HG03520 (cell line): ENCODE measurements around the gene FAM53B.
A peak's percentile ranks its signal among the peaks of the same experiment; 100 is the strongest.

Experiments used
- ATAC-seq: cut with Tn5 transposase; IDR thresholded peaks from one replicate; pipeline ENCODE4 v1.9.1; 2021; ENCODE audit warnings: mild to moderate bottlenecking, moderate library complexity; ENCODE audit not compliant: unreplicated experiment

FAM53B gene

DNA sequence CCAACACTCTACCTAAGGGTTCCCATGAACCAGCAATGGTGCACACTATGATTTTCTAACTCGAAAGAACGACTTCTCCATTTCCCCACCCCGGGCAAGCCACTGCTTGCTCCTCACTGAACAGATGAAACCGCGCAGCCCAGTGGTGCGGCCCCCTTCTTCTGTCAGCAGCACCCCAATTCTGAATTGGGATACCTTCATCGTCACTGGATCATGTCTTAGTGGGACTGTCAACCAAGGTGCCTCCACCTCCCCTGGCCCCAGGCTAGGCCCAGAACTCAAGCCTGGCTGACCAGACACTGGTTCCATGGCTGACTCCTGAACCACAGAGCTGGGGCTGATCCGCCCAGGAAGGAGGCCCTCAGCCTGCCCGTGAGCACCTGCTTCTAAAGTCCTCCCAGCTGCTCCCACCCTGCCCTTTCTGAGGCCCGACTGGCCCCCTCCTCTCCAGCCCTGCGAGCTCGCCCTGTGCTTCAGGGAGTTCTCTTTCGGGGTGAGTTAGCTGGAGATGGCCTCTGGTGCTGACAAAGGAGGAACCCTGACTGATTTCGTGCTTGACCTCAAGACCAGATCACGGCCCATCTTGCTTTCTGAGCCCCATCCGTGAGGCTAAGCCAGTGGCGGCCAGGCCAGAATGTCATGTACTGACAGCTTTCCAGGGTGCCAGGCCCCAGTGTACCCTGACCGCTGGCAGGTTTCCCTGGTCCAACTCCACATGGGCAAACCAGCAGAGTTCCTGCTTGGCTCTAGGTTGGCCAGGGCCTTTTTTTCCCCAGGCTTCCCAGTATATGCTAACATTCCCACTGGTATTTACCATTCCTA lies 44.5 kb downstream of the FAM53B start:
- no peak for ATAC-seq

DNA sequence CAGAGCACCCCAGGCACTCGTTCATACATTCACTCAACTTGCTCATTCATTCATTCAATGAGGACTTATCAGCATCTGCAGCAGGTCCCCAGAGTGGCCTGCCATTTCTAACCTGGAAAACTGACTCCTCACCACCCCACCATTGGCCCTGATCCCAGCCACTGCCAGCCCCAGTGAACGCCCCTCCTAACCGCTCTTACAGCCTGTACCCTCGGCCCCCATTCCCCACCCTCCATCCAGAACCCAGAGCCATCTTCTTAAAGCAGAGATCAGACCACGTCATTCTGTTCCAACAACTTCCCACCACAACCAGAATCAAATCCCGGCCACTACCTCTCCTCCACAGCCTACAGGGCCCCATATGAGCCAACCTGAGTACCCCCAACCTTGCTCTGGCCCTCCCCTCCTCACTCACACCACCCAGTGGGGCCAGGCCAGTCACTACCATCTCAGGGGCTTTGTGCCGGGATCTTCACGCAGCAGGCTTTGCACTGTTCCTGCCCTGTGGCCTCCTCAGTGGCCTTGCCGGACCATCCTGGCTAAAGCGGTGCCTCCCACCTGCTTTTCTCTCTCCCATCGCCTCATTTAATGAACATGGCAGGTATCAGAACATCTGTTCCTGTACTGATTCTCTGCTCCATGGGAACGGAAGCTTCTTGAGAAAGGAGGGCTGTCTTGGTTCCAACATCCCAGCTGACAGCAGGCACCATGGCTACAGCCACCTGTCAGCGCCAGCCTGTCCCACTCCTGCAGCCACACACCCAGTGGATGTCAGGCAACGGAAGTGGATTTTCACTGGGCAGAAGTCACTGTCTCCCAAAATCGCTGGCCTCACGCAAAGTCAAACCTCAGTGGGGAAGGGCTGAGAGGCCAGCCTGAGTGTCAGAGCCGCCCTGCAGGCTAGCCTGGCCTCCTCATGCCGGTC lies 45.4 kb downstream of the FAM53B start:
- ATAC-seq = no peak

DNA sequence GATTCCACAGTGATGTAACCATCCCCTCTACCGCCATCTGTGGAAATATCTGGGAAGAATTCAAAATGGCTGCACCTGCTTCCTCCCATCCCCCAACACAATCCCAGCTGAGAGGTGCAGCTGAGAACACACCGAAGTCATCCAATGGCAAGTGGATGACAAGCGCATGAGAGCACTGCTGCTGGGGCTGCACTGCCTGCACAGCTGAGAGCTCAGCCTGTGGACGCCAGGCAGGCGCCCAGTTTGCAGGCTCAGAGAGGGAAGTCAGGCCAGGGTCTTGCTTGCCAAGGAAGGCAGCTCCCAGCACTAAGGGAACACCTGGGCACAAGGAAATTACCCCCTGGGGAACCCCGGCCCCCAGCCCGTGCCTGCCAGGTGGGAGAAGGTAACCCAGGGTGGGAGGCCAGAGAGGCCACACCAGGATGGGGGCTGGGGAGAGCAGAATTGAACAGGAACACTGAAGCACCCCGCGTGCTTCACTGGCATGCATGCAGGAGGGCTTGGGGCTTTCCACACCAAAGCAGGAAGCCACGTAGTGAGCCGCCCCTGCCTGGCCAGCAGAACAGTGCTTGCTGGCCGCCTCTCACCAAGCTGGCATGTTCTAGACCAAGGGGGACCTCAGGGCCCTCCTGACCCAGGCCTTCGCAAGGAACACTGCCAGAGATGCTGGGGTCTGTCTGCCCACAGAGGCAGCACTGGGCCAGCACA lies 46.2 kb downstream of the FAM53B start:
- no peak for ATAC-seq

DNA sequence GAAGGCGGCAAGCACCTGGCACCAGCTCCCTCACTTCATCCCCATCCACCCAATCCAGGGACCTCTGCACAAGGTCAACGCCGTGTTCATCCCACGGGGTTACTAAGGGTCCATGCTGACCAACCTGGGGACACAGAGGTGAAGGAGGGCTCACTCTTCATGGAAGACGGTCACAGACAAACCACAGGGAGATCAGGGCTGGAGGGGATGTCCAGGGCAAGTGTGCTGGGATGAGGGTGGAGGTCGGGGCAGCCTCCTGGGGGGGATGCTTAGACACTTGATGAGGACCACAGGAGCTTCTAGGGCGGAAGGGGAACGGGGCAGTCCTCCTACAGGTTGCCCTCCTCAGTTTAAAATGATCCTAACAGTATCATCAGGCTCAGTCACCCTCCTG lies 46.7 kb downstream of the FAM53B start:
- ATAC-seq = no peak

DNA sequence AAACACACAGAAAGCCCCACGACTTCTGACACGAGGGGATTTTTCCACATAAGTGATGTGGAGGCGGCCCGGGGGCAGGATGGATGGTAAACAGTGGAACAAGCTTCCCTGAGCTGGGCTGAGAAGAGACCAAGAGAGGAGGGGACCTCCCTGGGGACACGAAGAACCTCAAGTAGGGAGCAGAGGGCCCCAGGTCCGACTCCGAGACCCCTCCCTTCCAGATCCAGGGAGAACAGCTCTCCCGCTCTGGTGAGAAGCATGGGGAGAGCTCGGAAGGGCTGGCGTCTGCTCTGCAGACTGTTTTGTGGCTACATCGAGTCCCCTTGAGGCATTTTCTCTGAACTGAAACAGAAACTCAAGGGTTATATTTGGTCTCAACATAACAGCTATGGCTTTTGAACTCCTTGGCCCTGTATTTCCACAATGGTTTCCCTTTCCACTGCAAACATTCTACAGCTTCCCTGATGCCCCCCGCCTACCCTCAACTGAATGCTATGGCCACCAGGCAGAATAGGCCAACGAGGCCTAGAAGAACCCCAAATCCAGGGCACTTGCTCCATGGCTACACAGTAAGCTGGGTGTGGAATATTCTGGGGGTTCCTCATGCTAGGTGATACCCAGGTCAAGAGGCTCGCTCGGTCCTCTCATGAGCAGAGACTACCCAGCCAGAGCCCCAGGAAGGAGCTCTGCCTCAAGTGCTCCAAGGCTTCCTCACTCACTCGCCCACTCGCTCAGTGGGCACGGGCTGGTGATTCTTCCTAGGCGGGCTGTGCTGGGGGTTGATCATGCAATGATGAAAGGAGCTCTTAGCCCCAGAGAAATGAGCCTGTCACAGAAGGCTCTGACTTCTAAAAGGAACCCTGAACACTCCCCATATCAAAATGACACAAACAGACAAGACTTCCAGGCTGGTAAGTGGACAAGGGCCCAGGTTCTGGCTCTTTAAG lies 47.5 kb downstream of the FAM53B start:
- peak; percentile 66 for ATAC-seq

DNA sequence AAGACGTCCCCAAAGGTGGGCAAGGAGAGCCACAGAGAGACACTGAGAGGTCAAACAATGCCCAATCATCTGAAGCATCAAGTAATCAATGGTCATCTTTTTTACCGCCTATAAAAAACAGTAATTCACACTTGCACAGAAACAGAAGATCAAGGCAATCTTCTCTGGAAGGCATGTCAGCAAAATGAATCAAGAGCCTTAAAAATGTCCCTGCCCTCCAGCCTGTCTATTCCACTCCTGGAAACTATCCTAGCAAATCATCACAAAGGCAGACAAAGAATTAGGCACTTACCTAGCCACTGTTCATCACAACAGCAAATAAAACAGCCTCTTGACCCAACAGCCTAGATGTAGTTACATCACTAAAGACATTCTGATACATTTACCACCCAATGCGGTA lies 48.9 kb downstream of the FAM53B start:
- ATAC-seq = no peak

DNA sequence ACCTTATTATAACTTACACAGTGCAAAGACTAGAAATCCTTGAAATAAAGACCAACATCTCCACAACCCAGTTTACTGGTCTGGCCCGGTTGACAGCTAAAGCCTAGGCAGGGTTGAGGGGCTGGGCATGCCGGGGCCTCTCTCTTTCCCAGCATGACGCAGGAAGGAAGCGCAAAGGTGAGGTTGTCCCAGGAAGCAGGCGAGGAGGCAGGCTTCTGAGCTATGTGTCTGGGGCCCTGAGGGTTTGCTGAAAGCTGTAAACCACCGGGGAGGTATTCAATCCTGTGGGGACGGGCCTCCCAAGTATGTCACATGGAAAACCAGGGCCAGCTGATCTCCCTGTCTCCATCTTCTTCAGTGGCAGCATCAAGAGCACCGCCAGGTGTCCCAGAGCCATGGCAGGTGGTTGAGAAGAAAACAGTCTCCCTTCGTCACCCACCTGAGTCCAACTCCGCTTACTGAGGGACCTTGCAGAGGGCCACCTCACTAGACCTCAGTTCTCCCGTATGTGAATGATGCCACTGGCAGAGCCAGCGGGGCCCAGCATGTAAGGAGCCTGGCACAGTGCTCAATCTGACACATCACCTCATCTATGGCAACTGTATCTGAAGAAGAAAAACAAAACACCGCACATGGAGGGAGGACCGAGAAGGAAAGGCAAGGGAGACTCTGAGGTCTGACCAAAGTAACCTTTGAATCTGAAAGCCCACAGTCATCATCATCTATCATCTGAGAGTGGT lies 49.5 kb downstream of the FAM53B start:
- ATAC-seq = no peak

DNA sequence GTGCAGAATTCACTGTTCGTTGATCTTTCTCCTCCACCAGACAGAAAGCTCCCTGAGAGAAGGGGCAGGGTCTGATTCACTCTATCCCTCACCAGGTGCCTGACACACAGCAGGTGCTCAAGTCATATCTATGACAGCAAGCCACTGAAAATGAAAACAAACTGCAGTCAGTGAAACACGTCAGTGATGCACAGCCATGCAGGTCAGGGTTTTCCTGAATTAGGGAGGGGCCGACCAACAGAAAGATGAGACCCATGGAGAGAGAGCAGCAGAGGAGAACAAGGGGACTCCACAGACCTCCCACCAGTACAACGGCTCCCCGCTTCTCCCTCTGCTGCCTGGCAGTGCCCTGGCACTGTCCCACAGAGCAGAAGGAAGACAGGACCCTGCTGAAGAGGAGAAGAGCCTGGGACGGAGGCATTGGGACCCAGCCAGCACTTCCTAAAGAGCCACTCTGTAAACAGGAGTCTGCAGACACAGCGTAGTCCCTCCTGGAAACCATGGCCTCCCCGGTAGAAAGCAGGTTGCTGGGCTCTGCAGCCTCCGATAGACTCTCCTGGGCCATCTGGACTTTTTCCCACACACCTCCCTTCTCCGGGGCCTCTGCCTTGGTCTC lies 50.3 kb downstream of the FAM53B start:
- no peak for ATAC-seq

DNA sequence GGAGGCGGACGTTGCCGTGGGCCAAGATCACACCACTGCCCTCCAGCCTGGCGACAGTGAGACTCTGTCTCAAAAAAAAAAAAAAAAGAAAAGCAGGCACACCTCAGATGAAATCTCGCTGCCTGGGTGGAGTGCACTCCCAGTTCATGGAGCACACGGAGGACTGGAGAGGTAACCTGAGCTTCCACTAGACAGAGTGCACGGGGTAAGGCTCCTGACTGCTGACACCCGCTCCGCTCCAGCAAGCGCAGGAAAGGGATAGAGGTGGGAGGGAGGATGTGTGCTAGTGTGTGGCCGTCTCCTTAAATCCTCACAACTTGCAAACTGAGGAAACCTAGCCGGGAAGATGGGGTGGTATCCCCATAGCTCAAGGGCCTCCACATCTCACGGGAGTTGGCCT lies 50.8 kb downstream of the FAM53B start:
- ATAC-seq = no peak

DNA sequence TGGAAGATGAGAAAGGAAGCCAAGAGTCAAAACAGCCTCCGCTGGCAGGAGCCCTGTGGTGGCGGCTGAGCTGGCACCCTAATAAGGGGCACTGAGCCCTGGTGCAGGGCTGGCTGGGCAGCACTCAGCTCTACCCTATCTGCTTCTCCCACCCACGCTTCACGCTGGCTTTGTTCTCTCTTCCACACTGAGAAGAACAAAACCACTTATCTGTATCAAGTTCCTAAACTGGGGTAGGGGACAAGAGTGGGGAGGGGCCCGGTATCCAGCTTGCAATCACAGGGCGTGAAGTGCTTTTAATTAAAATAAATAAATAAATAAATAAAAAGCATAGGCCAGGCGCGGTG lies 52.1 kb downstream of the FAM53B start:
- ATAC-seq = no peak

DNA sequence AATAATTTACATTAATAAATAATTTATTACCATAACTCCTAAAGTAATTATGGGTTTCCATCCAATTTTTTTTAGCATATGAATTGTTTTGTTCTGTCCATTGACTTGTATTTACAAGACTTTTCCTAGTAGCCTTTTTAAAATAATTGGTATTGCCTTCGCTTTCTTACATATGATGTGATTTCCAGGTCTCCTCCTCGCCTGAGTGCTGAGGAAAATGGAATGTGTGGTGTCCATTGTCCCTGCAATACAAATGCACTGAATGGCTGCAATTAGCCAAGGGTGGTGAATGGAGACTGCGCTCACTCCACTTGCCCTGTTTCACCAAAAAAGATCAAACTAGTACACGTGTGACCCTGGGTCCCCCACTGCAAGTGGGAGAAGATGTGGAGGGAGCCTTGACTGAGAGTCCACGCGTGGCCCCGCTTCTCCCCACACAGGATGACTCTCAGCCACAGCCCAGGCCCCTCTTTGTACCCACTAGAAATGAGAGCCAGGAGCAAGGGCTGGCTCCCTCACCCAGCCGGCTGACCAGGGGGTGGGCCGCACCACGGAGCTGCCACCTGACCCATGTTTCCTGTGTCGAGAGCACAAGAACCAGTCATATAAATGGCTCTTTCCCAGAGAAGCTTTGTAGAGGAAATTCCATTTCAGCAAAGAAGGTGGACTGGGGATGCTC lies 52.6 kb downstream of the FAM53B start:
- ATAC-seq = no peak

DNA sequence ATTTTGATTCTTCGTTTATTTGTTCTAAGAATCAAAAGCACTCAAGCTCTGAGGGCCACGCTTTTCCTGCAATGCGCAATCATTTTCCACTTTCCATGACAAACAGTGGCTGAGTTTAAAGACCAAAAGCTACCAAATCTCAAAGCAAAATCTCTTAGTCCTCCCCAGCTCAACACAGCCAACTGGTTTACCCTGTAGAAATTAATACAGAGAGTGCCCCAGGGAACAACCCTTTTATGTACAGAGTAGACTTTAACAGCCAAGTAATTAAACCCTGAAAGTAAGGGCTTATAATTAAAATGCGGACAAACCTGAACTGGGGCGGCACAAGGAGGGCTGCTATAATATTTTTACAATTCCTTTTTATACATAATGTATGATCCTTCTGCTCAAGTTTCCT lies 53.2 kb downstream of the FAM53B start:
- no peak for ATAC-seq

DNA sequence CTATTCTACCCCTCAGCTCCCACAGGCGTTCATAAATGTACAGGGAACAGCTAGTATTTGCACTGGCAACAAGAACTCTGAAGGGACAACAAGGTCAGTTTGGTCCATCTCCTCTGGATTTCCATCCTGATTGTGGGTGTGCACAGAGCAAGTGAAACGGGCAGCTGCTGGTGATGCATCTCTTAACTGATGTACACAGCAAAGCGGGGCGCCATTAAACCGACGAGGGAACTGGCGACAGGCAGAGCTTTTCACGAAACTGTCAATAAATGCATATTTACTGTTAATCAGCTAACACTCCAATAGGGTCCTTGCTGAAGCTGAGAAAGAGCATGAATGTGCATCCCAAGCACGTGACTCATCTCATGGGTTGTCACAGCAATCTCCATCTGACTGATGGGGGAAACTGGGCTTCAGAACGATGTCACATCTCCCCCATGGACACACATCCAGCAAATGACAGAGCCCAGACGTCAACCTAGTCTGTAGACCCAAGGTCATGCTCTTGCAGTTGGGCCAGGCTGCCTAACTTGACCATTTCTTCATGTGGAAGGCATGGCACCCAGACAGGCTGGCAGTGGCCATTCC lies 54.2 kb downstream of the FAM53B start:
- ATAC-seq = no peak

DNA sequence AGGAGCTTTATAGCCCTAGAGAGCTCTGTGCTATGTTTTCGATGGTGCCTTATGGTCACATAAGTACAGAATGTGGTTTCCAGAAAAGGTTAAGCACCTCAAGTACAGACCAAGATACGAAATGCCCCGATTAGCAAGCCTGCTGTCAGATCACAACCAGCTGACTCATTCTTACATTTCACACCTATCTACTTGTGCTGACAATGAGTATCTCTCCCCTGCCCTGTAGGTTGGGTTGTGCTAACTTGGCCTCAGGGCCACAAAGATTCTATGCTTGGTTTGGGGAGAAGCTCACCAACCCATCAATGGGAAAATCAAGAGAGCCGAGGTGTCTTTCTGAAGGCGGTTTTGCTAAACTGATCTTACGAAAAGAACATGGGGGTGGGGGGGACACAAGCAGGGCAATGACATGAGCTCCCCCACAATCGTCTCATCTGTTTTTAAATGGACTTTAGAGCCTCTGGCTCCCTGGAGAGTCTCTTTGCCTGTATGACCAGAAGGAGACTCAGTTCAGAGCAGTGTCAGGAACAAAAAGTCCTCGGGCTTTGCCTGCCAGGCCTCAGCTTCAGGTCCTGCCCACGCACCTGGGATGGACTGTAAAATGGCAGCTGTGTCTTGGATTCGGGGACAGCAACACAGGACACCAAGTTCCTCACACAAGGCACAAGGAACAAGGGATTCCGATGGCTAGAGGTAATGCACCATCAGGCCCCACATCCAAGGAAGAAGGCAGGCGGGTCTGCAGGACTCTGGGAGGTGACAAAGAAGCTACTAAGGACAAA lies 55.1 kb downstream of the FAM53B start:
- ATAC-seq = peak; percentile 95

DNA sequence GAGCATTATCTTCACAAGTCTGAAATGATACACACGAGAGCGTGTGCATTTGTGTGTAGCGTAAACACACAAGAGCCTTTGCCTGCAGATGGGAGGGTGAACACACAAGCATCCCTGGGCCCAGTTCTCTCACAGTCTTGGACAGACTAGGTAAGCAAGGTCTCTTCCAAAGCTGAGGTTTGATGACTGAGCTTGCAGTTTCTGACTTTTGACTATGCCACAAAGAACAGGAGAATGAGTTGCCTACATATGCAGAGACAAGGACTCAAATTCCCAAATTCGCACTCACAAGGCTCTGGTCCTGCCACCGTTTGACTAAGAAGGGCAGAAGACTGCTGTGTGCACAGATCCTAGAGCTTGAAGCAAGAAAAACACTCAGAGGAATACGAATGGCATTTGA lies 55.8 kb downstream of the FAM53B start:
- no peak for ATAC-seq

DNA sequence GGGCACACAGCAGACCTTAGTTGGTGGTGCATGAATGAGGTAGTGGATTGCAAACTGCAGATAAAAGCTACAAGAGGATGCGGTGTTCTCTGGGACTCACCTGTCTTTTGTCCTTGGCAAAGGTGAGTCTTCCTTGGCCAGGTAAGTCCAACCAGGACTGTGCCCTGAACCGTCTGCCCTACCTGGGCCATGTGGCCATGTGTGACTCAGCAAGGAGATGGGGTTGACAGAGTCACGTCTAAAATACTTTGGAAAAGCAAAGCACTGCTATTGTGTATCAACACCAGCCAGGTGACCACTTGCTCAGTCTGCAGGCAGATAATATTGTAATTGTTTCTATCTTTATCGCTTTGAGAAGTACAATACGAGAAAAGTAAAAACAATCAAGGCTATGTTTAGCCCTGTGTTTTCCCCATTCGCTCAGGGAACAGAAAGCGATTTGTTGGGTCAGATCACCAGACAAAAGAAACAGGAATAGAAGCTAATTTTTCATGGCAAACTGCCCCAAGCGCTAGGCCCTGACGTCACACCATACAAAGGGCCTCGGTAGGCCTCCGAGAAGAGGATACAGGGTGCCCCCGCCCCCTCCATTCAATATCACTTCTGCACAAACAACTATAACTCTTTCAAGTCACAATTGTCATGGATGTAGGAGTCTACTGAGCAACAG lies 57.3 kb downstream of the FAM53B start:
- no peak for ATAC-seq

DNA sequence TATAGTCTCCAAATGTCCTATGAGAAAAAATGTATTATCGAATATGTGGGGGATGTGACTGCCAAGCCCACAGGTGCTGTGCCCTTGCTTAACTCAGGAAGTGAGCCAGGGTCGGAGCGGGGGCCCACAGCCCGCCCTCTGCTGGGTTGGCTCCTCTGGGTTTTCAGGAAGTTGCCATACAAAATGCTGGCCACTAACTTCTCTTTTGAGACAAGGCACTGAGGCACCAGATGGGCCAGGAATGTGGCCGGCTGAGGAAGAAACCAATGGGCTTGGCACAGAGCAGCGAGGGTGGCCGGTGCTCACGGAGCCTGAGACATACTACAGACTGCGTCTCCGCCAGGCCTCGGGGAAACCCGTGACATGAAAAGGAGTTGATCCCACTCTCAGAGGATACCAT lies 58.9 kb downstream of the FAM53B start:
- ATAC-seq = no peak
